ENCODE measurements around the gene TCAIM. TPM values are rescaled to one million over a fixed set of nuclear protein-coding genes. Genes with fewer than 3 reads are reported as not detected.

TCAIM gene
- total and polyA plus RNA-seq, 2 experiments from 2014 or later: 10.3 to 26.0 TPM

DNA sequence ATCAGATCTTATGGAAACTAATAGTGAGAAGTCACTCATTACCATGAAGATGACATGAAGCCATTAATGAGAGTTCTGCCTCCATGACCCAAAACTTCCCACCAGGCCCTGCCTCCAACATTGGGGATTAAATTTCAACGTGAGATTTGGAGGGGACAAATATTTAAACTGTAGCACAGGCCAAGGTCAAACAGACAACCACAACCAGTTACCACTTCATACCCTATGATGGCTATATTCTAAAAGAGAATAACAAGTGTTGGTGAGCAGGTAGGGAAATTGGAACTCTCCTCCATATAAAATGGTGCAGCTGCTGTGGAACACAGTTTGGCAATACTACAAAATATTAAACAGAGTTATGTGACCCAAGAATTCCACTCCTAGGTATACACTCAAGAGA is 36.9 kb downstream of the TCAIM start:
- Mint-ChIP-seq H3K9me3 (peaks cover 41% of the 10 kb centered on the region), H3K36me3 (ENCODE audit: low read depth) (peaks cover 31% of the 10 kb centered on the region), H3K27ac (no peak overlapping the region), H3K4me1 (no peaks in the 10 kb centered on the region), H3K4me3 (no peak overlapping the region), H3K27me3 (ENCODE audit: insufficient read depth, low read depth, poor library complexity) (peaks cover 3% of the 10 kb centered on the region)
- DNase-seq (ENCODE audit: low spot score) (no peak), ATAC-seq (no peak)
- Histone ChIP-seq H3K4me1 (ENCODE audit: insufficient read depth) (no peaks in the 10 kb centered on the region), H3K27ac (ENCODE audit: low read depth) (no peak overlapping the region), H3K27me3 (ENCODE audit: insufficient read depth) (no peaks in the 10 kb centered on the region), H3F3A (replicated peaks; ENCODE audit: low read depth) (no peaks in the 10 kb centered on the region), H3K9me2 (ENCODE audit: insufficient read depth) (no peaks in the 10 kb centered on the region), H4K20me1 (replicated peaks; ENCODE audit: insufficient read depth) (no peaks in the 10 kb centered on the region), H3K4me2 (no peak overlapping the region), H2AFZ (no peak overlapping the region), H3K79me2 (replicated peaks; ENCODE audit: insufficient read depth) (no peaks in the 10 kb centered on the region), H3K36me3 (ENCODE audit: insufficient read depth) (peaks cover 3% of the 10 kb centered on the region; the same call in 1 of the 2 replicates), H3K4me3 (no peak overlapping the region)
- TF ChIP-seq, protein P1, sequence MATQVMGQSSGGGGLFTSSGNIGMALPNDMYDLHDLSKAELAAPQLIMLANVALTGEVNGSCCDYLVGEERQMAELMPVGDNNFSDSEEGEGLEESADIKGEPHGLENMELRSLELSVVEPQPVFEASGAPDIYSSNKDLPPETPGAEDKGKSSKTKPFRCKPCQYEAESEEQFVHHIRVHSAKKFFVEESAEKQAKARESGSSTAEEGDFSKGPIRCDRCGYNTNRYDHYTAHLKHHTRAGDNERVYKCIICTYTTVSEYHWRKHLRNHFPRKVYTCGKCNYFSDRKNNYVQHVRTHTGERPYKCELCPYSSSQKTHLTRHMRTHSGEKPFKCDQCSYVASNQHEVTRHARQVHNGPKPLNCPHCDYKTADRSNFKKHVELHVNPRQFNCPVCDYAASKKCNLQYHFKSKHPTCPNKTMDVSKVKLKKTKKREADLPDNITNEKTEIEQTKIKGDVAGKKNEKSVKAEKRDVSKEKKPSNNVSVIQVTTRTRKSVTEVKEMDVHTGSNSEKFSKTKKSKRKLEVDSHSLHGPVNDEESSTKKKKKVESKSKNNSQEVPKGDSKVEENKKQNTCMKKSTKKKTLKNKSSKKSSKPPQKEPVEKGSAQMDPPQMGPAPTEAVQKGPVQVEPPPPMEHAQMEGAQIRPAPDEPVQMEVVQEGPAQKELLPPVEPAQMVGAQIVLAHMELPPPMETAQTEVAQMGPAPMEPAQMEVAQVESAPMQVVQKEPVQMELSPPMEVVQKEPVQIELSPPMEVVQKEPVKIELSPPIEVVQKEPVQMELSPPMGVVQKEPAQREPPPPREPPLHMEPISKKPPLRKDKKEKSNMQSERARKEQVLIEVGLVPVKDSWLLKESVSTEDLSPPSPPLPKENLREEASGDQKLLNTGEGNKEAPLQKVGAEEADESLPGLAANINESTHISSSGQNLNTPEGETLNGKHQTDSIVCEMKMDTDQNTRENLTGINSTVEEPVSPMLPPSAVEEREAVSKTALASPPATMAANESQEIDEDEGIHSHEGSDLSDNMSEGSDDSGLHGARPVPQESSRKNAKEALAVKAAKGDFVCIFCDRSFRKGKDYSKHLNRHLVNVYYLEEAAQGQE (IDR thresholded peaks at IDR 0.05; ENCODE audit: unreplicated experiment): no peak
- TF ChIP-seq EZH2 (IDR thresholded peaks at IDR 0.05; ENCODE audit: low read depth, unreplicated experiment) (no peak), CTCF (conservative IDR thresholded peaks at IDR 0.05; ENCODE audit: low read depth in 2 of 2) (no peak), NANOG (IDR thresholded peaks at IDR 0.05; ENCODE audit: borderline replicate concordance) (no peak), POLR2AphosphoS5 (IDR thresholded peaks at IDR 0.05; ENCODE audit: low read depth) (no peak), ZNF331 (CRISPR knock-in tag; IDR thresholded peaks at IDR 0.05; ENCODE audit: low read depth) (no peak), ZNF114 (CRISPR knock-in tag; IDR thresholded peaks at IDR 0.05) (no peak), CREB1 (CRISPR knock-in tag; IDR thresholded peaks at IDR 0.05; ENCODE audit: low read depth) (no peak), JUNB (IDR thresholded peaks at IDR 0.05; ENCODE audit: unreplicated experiment) (no peak)
- TF ChIP-seq, protein P2, sequence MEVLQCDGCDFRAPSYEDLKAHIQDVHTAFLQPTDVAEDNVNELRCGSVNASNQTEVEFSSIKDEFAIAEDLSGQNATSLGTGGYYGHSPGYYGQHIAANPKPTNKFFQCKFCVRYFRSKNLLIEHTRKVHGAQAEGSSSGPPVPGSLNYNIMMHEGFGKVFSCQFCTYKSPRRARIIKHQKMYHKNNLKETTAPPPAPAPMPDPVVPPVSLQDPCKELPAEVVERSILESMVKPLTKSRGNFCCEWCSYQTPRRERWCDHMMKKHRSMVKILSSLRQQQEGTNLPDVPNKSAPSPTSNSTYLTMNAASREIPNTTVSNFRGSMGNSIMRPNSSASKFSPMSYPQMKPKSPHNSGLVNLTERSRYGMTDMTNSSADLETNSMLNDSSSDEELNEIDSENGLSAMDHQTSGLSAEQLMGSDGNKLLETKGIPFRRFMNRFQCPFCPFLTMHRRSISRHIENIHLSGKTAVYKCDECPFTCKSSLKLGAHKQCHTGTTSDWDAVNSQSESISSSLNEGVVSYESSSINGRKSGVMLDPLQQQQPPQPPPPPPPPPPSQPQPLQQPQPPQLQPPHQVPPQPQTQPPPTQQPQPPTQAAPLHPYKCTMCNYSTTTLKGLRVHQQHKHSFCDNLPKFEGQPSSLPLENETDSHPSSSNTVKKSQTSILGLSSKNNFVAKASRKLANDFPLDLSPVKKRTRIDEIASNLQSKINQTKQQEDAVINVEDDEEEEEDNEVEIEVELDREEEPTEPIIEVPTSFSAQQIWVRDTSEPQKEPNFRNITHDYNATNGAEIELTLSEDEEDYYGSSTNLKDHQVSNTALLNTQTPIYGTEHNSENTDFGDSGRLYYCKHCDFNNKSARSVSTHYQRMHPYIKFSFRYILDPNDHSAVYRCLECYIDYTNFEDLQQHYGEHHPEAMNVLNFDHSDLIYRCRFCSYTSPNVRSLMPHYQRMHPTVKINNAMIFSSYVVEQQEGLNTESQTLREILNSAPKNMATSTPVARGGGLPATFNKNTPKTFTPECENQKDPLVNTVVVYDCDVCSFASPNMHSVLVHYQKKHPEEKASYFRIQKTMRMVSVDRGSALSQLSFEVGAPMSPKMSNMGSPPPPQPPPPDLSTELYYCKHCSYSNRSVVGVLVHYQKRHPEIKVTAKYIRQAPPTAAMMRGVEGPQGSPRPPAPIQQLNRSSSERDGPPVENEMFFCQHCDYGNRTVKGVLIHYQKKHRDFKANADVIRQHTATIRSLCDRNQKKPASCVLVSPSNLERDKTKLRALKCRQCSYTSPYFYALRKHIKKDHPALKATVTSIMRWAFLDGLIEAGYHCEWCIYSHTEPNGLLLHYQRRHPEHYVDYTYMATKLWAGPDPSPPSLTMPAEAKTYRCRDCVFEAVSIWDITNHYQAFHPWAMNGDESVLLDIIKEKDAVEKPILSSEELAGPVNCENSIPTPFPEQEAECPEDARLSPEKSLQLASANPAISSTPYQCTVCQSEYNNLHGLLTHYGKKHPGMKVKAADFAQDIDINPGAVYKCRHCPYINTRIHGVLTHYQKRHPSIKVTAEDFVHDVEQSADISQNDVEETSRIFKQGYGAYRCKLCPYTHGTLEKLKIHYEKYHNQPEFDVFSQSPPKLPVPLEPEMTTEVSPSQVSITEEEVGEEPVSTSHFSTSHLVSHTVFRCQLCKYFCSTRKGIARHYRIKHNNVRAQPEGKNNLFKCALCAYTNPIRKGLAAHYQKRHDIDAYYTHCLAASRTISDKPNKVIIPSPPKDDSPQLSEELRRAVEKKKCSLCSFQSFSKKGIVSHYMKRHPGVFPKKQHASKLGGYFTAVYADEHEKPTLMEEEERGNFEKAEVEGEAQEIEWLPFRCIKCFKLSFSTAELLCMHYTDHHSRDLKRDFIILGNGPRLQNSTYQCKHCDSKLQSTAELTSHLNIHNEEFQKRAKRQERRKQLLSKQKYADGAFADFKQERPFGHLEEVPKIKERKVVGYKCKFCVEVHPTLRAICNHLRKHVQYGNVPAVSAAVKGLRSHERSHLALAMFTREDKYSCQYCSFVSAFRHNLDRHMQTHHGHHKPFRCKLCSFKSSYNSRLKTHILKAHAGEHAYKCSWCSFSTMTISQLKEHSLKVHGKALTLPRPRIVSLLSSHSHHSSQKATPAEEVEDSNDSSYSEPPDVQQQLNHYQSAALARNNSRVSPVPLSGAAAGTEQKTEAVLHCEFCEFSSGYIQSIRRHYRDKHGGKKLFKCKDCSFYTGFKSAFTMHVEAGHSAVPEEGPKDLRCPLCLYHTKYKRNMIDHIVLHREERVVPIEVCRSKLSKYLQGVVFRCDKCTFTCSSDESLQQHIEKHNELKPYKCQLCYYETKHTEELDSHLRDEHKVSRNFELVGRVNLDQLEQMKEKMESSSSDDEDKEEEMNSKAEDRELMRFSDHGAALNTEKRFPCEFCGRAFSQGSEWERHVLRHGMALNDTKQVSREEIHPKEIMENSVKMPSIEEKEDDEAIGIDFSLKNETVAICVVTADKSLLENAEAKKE (CRISPR knock-in tag; IDR thresholded peaks at IDR 0.05): no peak
- TF ChIP-seq, protein P3, sequence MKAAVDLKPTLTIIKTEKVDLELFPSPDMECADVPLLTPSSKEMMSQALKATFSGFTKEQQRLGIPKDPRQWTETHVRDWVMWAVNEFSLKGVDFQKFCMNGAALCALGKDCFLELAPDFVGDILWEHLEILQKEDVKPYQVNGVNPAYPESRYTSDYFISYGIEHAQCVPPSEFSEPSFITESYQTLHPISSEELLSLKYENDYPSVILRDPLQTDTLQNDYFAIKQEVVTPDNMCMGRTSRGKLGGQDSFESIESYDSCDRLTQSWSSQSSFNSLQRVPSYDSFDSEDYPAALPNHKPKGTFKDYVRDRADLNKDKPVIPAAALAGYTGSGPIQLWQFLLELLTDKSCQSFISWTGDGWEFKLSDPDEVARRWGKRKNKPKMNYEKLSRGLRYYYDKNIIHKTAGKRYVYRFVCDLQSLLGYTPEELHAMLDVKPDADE (IDR thresholded peaks at IDR 0.05): no peak

All from GM23338 (cell line).